ENCODE measurements around the gene SAP30. TPM values are rescaled to one million over a fixed set of nuclear protein-coding genes. Genes with fewer than 3 reads are reported as not detected.

SAP30 gene
- total RNA-seq, 1 donor from 2014 or later, result 44.3 TPM

GRCh38 chr4:173381610-173382009, 10.9 kb downstream of the SAP30 start:
- no peak for TF ChIP-seq CTCF (conservative IDR thresholded peaks at IDR 0.05)
- H3K4me1 Mint-ChIP-seq, result peaks cover 17% of the 10 kb centered on the region
- H3K27ac Mint-ChIP-seq (ENCODE audit: unreplicated experiment), result peak overlapping the region; percentile 29
- no peak for DNase-seq (ENCODE audit: low read depth, low spot score)
- H3K9me3 Mint-ChIP-seq, result no peaks in the 10 kb centered on the region
- H3K36me3 Mint-ChIP-seq (ENCODE audit: low read depth), result peaks cover 8% of the 10 kb centered on the region
- H3K27me3 Mint-ChIP-seq (ENCODE audit: low read depth), result no peaks in the 10 kb centered on the region
- H3K4me3 Mint-ChIP-seq, result peak overlapping the region; percentile 8

DNA sequence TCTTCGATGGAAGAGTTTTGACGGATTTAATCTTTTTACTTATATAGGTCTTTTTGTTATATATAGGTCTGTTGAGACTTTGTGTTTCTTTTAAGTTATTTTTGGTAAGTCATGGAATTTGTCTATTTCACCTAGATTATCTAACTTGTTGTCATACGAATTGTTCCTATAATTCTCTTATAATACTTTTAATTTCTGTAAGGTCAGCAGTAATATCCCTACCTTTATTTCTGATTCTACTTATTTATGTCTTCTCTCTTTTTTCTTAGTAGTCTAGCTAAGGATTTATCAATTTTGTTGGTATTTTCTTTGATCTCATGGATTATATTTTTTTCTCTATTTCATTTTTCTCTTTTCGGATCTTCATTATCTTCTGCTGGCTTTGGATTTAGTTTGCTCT, 11.6 kb downstream of the SAP30 start:
- Mint-ChIP-seq H3K27ac (ENCODE audit: unreplicated experiment) (peak overlapping the region; percentile 65), H3K4me1 (peaks cover 17% of the 10 kb centered on the region), H3K36me3 (ENCODE audit: low read depth) (peaks cover 8% of the 10 kb centered on the region), H3K27me3 (ENCODE audit: low read depth) (no peaks in the 10 kb centered on the region), H3K4me3 (no peak overlapping the region), H3K9me3 (no peaks in the 10 kb centered on the region)
- no peak for TF ChIP-seq CTCF (conservative IDR thresholded peaks at IDR 0.05)
- DNase-seq (ENCODE audit: low read depth, low spot score), result no peak

GRCh38 chr4:173386751-173387150, 16.0 kb downstream of the SAP30 start:
- Mint-ChIP-seq H3K27me3 (ENCODE audit: low read depth) (no peaks in the 10 kb centered on the region), H3K9me3 (no peaks in the 10 kb centered on the region), H3K4me1 (peaks cover 7% of the 10 kb centered on the region), H3K4me3 (no peak overlapping the region), H3K27ac (ENCODE audit: unreplicated experiment) (no peak overlapping the region), H3K36me3 (ENCODE audit: low read depth) (peaks cover 2% of the 10 kb centered on the region)
- TF ChIP-seq CTCF (conservative IDR thresholded peaks at IDR 0.05), result no peak
- DNase-seq (ENCODE audit: low read depth, low spot score), result no peak

DNA sequence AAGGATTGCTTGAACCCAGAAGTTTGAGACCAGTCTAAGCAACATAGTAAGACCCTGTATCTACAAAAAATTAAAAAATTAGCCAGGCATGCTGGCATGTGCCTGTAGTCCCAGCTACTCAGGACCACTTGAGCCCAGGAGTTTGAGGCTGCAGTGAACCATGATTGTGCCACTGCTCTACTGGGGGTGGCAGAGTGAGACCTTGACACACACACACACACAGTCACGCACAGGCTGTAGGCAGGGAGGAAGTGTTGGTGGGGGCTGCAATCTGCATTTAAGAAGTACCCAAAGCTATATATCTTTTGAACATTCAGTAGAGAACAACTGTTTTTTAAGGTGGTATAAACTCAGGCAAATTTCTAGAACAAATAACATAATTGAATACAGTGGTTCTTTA, 20.9 kb downstream of the SAP30 start:
- no peak for DNase-seq (ENCODE audit: low read depth, low spot score)
- H3K36me3 Mint-ChIP-seq (ENCODE audit: low read depth), result peaks cover 19% of the 10 kb centered on the region
- H3K9me3 Mint-ChIP-seq, result no peaks in the 10 kb centered on the region
- no peaks in the 10 kb centered on the region for H3K27me3 Mint-ChIP-seq (ENCODE audit: low read depth)
- peaks cover 6% of the 10 kb centered on the region for H3K4me1 Mint-ChIP-seq
- no peak overlapping the region for H3K27ac Mint-ChIP-seq (ENCODE audit: unreplicated experiment)
- no peak for TF ChIP-seq CTCF (conservative IDR thresholded peaks at IDR 0.05)
- no peak overlapping the region for H3K4me3 Mint-ChIP-seq

DNA sequence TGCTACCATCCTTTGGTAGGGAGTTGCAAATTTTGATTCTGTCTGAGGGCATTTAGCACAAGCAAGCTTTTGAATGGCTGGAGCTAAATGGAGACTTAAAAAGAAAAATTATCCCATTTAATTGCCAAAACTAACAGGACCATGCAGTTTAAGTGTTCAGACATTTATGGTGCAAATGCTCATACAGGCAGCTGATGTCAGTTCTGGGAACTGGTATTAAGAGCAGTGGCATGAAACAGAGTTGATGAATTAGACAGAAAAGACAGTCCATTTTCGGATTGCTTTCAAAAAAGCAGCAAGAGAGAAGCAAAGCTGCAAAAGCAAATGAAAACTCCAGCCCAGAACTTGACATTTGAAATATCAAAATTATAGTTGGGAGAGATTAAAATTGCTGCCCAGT, 26.9 kb downstream of the SAP30 start:
- Mint-ChIP-seq H3K27ac (ENCODE audit: unreplicated experiment) (no peak overlapping the region), H3K4me1 (peaks cover 18% of the 10 kb centered on the region), H3K9me3 (no peaks in the 10 kb centered on the region), H3K27me3 (ENCODE audit: low read depth) (no peaks in the 10 kb centered on the region), H3K4me3 (no peak overlapping the region), H3K36me3 (ENCODE audit: low read depth) (peaks cover 15% of the 10 kb centered on the region)
- DNase-seq (ENCODE audit: low read depth, low spot score), result no peak
- TF ChIP-seq CTCF (conservative IDR thresholded peaks at IDR 0.05), result no peak

- Mint-ChIP-seq H3K27me3 (ENCODE audit: low read depth) (no peaks in the 10 kb centered on the region), H3K4me1 (peaks cover 18% of the 10 kb centered on the region), H3K9me3 (no peaks in the 10 kb centered on the region), H3K27ac (ENCODE audit: unreplicated experiment) (peak overlapping the region; percentile 78), H3K36me3 (ENCODE audit: low read depth) (peaks cover 14% of the 10 kb centered on the region), H3K4me3 (no peak overlapping the region)
- no peak for DNase-seq (ENCODE audit: low read depth, low spot score)
- no peak for TF ChIP-seq CTCF (conservative IDR thresholded peaks at IDR 0.05)
Observed at GRCh38 chr4:173398220-173398619, 27.5 kb downstream of the SAP30 start.
